ENCODE measurements around the gene RIMS4.

Gene RIMS4

GRCh38 chr20:44788706-44789456 lies 21.5 kb downstream of the RIMS4 start:
- no peaks in the 10 kb centered on the region for H3K4me1 ChIP-seq (ENCODE audit: insufficient read depth, low read length, severe bottlenecking)

GRCh38 chr20:44787299-44787698 lies 23.0 kb downstream of the RIMS4 start:
- Histone ChIP-seq H3K27ac (ENCODE audit: low read depth, low read length, poor library complexity, severe bottlenecking) (no peak overlapping the region), H3K4me2 (ENCODE audit: low read length) (no peak overlapping the region)

More at GRCh38 chr20:44788706-44789456, 21.5 kb downstream of the RIMS4 start:
- Histone ChIP-seq H3K4me3 (ENCODE audit: low read depth, low read length, poor library complexity, severe bottlenecking) (no peak overlapping the region), H4K20me1 (ENCODE audit: insufficient read depth, low read length) (no peaks in the 10 kb centered on the region), H3K9me2 (ENCODE audit: low read depth, low read length) (no peaks in the 10 kb centered on the region), H3K9ac (ENCODE audit: low read length) (no peak overlapping the region), H3K79me2 (ENCODE audit: insufficient read depth, low read length) (no peaks in the 10 kb centered on the region), H3K9me3 (ENCODE audit: low read length) (no peaks in the 10 kb centered on the region), H3K27me3 (ENCODE audit: insufficient read depth, low read length) (no peaks in the 10 kb centered on the region), H2AFZ (ENCODE audit: low read length) (no peak overlapping the region), H3F3A (ENCODE audit: insufficient read depth, low read length) (no peaks in the 10 kb centered on the region), H3K36me3 (ENCODE audit: insufficient read depth, low read length) (no peaks in the 10 kb centered on the region), H3K27ac (ENCODE audit: low read depth, low read length, poor library complexity, severe bottlenecking) (no peak overlapping the region), H3K4me2 (ENCODE audit: low read length) (no peak overlapping the region)
- TF ChIP-seq EZH2 (IDR thresholded peaks at IDR 0.05; ENCODE audit: borderline replicate concordance, low read length): no peak
- TF ChIP-seq CTCF (IDR thresholded peaks at IDR 0.05; ENCODE audit: low read length): no peak

GRCh38 chr20:44785768-44786167 lies 24.6 kb downstream of the RIMS4 start:
- Histone ChIP-seq H3K4me1 (ENCODE audit: insufficient read depth, low read length, severe bottlenecking) (no peaks in the 10 kb centered on the region), H3K9me3 (ENCODE audit: low read length) (no peaks in the 10 kb centered on the region), H3F3A (ENCODE audit: insufficient read depth, low read length) (no peaks in the 10 kb centered on the region), H2AFZ (ENCODE audit: low read length) (no peak overlapping the region), H3K4me3 (ENCODE audit: low read depth, low read length, poor library complexity, severe bottlenecking) (no peak overlapping the region), H3K9ac (ENCODE audit: low read length) (no peak overlapping the region), H3K36me3 (ENCODE audit: insufficient read depth, low read length) (no peaks in the 10 kb centered on the region), H3K9me2 (ENCODE audit: low read depth, low read length) (no peaks in the 10 kb centered on the region), H3K27ac (ENCODE audit: low read depth, low read length, poor library complexity, severe bottlenecking) (no peak overlapping the region), H3K4me2 (ENCODE audit: low read length) (no peak overlapping the region), H3K27me3 (ENCODE audit: insufficient read depth, low read length) (no peaks in the 10 kb centered on the region), H4K20me1 (ENCODE audit: insufficient read depth, low read length) (no peaks in the 10 kb centered on the region), H3K79me2 (ENCODE audit: insufficient read depth, low read length) (no peaks in the 10 kb centered on the region)
- no peak for TF ChIP-seq EZH2 (IDR thresholded peaks at IDR 0.05; ENCODE audit: borderline replicate concordance, low read length)
- no peak for TF ChIP-seq CTCF (IDR thresholded peaks at IDR 0.05; ENCODE audit: low read length)

More at GRCh38 chr20:44787299-44787698, 23.0 kb downstream of the RIMS4 start:
- TF ChIP-seq CTCF (IDR thresholded peaks at IDR 0.05; ENCODE audit: low read length) (no peak), EZH2 (IDR thresholded peaks at IDR 0.05; ENCODE audit: borderline replicate concordance, low read length) (no peak)
- Histone ChIP-seq H3K36me3 (ENCODE audit: insufficient read depth, low read length) (no peaks in the 10 kb centered on the region), H3K4me3 (ENCODE audit: low read depth, low read length, poor library complexity, severe bottlenecking) (no peak overlapping the region), H3K9ac (ENCODE audit: low read length) (no peak overlapping the region), H3K4me1 (ENCODE audit: insufficient read depth, low read length, severe bottlenecking) (no peaks in the 10 kb centered on the region), H3K9me3 (ENCODE audit: low read length) (no peaks in the 10 kb centered on the region), H2AFZ (ENCODE audit: low read length) (no peak overlapping the region), H3F3A (ENCODE audit: insufficient read depth, low read length) (no peaks in the 10 kb centered on the region), H3K9me2 (ENCODE audit: low read depth, low read length) (no peaks in the 10 kb centered on the region), H4K20me1 (ENCODE audit: insufficient read depth, low read length) (no peaks in the 10 kb centered on the region), H3K27me3 (ENCODE audit: insufficient read depth, low read length) (no peaks in the 10 kb centered on the region), H3K79me2 (ENCODE audit: insufficient read depth, low read length) (no peaks in the 10 kb centered on the region)

Measured in OCI-LY1 (cell line).